Measurements from ENCODE around the gene CHL1. TPM values are rescaled to one million over a fixed set of nuclear protein-coding genes. Genes with fewer than 3 reads are reported as not detected.
A peak's percentile ranks its signal among the peaks of the same experiment; 100 is the strongest.

CHL1 gene
- total and polyA plus RNA-seq, 7 donors: 0.43 to 1.9 (median 0.67) TPM

DNA sequence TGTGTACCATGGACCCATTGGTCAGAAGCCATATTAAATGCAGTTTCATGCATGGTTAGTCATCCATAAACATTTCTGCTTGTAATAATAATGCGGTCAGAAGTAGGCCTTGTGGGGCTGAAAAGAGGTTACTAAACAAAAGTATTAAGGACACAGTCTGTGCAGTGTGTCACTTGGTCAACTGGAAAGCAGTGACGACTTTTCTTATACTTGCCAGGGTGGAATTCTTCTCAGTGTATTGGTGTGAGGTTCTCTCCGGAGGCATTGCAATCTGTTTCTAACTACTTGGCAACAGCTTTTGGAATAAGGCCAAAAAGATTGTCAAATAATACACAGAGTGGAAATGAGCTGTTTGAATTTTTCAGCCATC lies 46.8 kb downstream of the CHL1 start:
- no peaks in the 10 kb centered on the region for H3K4me1 ChIP-seq
- H3K27me3 ChIP-seq (ENCODE audit: insufficient read depth in 3 of 3, low read length in 2 of 3): no peaks in the 10 kb centered on the region
- no peak overlapping the region for H3K27ac ChIP-seq
- intact Hi-C loops (cut with DNase I): no loop called here
- no peaks in the 10 kb centered on the region for H3K36me3 ChIP-seq (ENCODE audit: insufficient read depth in 1 of 2, low read depth in 1 of 2)
- H3K9me3 ChIP-seq: no peaks in the 10 kb centered on the region
- no peak for DNase-seq
- 16 to 17% (median 16%) methylated on average over 3 of the region's 3 CpGs for WGBS, 3 donors
- ATAC-seq: peak in 2 of 4 donors; percentile 54 to 76
- H3K4me3 ChIP-seq: no peak overlapping the region
- TF ChIP-seq, protein P1, sequence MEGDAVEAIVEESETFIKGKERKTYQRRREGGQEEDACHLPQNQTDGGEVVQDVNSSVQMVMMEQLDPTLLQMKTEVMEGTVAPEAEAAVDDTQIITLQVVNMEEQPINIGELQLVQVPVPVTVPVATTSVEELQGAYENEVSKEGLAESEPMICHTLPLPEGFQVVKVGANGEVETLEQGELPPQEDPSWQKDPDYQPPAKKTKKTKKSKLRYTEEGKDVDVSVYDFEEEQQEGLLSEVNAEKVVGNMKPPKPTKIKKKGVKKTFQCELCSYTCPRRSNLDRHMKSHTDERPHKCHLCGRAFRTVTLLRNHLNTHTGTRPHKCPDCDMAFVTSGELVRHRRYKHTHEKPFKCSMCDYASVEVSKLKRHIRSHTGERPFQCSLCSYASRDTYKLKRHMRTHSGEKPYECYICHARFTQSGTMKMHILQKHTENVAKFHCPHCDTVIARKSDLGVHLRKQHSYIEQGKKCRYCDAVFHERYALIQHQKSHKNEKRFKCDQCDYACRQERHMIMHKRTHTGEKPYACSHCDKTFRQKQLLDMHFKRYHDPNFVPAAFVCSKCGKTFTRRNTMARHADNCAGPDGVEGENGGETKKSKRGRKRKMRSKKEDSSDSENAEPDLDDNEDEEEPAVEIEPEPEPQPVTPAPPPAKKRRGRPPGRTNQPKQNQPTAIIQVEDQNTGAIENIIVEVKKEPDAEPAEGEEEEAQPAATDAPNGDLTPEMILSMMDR (IDR thresholded peaks at IDR 0.05): no peak

DNA sequence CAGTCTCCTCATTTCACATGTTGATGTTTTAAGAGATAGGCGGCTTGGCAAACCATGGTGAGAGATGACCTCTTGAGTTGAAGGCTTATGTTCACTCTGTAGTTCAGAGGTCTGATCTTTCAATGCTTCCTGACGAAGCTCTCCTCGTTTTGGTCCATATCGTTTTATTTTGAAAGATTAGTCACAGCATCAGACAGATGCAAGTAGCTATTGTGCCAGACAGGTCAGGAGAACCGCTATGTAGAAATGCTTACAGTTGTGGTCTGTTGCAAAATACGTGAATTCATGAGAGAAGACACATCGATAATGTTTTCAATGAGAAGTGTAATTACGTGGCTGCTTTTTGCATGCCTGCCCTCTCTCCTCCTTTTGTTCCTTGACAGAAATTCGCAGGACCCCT lies 47.5 kb downstream of the CHL1 start:
- H3K27ac ChIP-seq: no peak overlapping the region
- H3K27me3 ChIP-seq (ENCODE audit: insufficient read depth in 3 of 3, low read length in 2 of 3): no peaks in the 10 kb centered on the region
- no peak overlapping the region for H3K4me3 ChIP-seq
- ATAC-seq (no peak), DNase-seq (no peak)
- TF ChIP-seq, protein P1 (IDR thresholded peaks at IDR 0.05): no peak
- no peaks in the 10 kb centered on the region for H3K4me1 ChIP-seq
- intact Hi-C loops (cut with DNase I): no loop called here
- 69 to 84% (median 69%) methylated on average over 9 of the region's 9 CpGs for WGBS, 3 donors
- no peaks in the 10 kb centered on the region for H3K36me3 ChIP-seq (ENCODE audit: insufficient read depth in 1 of 2, low read depth in 1 of 2)
- H3K9me3 ChIP-seq: no peaks in the 10 kb centered on the region

DNA sequence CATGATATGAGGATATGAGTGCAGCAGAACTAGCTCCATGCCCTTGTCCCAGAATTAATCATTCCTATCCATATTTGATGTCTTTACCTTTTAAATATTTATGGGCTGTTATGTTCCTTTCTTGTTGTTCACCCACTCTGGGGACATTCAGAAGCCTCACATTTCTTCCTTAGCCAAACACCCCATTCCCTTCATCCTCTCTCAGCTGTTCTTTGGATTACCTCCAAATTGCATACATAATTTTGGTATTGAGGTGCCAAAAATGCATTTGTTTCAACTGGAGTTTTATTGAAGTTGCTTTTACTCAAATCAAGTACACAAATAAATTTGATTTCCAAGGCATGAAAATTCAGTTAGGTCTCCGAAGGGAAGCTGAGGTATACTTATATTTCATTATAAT lies 51.4 kb downstream of the CHL1 start:
- Histone ChIP-seq H3K4me1 (no peaks in the 10 kb centered on the region), H3K9me3 (no peaks in the 10 kb centered on the region), H3K27ac (no peak overlapping the region), H3K27me3 (ENCODE audit: insufficient read depth in 3 of 3, low read length in 2 of 3) (no peaks in the 10 kb centered on the region), H3K36me3 (ENCODE audit: insufficient read depth in 1 of 2, low read depth in 1 of 2) (no peaks in the 10 kb centered on the region), H3K4me3 (no peak overlapping the region)
- intact Hi-C loops (cut with DNase I): no loop called here
- WGBS, 3 donors: 63 to 84% (median 76%) methylated on average over 1 of the region's 1 CpG
- TF ChIP-seq, protein P1 (IDR thresholded peaks at IDR 0.05): no peak
- no peak for ATAC-seq
- DNase-seq: no peak

DNA sequence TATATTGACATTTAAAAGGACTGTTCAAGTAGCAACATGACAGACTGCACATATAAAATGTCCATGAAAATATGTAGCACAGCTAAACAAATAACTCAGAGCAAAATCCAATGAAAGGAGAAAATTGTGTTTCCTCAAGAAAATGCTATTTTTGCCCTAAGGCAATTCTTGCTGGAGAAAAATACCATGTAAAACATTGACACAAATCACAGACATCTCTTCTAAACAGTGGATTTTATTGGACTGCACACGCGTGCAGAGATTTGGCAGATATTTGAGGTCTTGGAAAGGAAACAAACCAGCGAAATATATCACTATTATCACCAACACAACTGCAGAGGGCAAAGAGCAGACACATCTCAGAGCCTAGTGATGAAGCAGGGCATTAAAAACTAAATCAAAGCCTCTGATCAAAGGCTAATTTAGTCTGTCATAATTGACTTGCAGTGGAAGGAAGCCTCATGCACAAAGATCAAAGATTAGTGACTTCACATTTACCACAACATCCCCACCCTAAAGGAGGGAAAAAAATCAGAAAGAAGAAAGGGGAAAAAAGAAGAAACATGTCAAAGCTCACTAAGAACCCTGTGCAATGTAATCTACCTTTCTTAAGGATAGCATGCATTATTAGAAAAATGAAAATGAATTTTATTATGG lies 52.4 kb downstream of the CHL1 start:
- H3K4me1 ChIP-seq: no peaks in the 10 kb centered on the region
- ATAC-seq (no peak), DNase-seq (no peak)
- TF ChIP-seq, protein P1 (IDR thresholded peaks at IDR 0.05): no peak
- no peaks in the 10 kb centered on the region for H3K9me3 ChIP-seq
- intact Hi-C loops (cut with DNase I): no loop called here
- H3K36me3 ChIP-seq (ENCODE audit: insufficient read depth in 1 of 2, low read depth in 1 of 2): no peaks in the 10 kb centered on the region
- H3K27ac ChIP-seq: no peak overlapping the region
- WGBS, 3 donors: 30 to 50% (median 32%) methylated on average over 3 of the region's 3 CpGs
- no peaks in the 10 kb centered on the region for H3K27me3 ChIP-seq (ENCODE audit: insufficient read depth in 3 of 3, low read length in 2 of 3)
- H3K4me3 ChIP-seq: no peak overlapping the region
